Endothelial cell of umbilical vein (primary cell): ENCODE data around the gene RNASET2. TPM values are rescaled to one million over a fixed set of nuclear protein-coding genes. Genes with fewer than 3 reads are reported as not detected.

Experiments
- BruUV-seq: library from RNA; stranded (reverse); fragments of 400-500 nt; replicated peaks from 2 replicates; lab custom pipeline; 2021; lab: Mats Ljungman, UMichigan
- CTCF ChIA-PET: fragments of 300-600, 350-600 bp; sonication (Branson Sonifier 250); formaldehyde crosslinking; loops from one replicate; lab custom pipeline; 2021; ENCODE audit warnings: antibody characterized with exemption, inconsistent platforms; lab: Charles Lee
- POLR2A ChIA-PET: fragments of 300-600, 350-600 bp; sonication (Branson Sonifier 250); formaldehyde crosslinking; loops from one replicate; lab custom pipeline; 2021; ENCODE audit warnings: antibody characterized with exemption, inconsistent platforms; lab: Charles Lee
- DNase-seq: peaks from one replicate; pipeline ENCODE4 v3.0.0-alpha.2; 2011; ENCODE audit warnings: low read depth, low spot score
- FAIRE-seq: peaks from 2 replicates; lab custom pipeline; 2011; peaks lifted over from hg19 to GRCh38; lab: Jason Lieb, UNC
- H2AFZ ChIP-seq: 2 replicates; pipeline ENCODE4 v1.6.0; 2012; ENCODE audit warnings: low read depth, low read length, control low read depth, inconsistent platforms
- H3K27ac ChIP-seq: 2 replicates; pipeline ENCODE4 v1.5.1; 2011; ENCODE audit warnings: low read depth, mild to moderate bottlenecking, control low read depth, low read length, moderate library complexity; ENCODE audit not compliant: insufficient read depth
- H3K27me3 ChIP-seq, 2 experiments: 2 replicates each; pipeline versions ENCODE4 v1.6.0 to v1.6.1; 2011; ENCODE audit warnings: low read length in 2 of 2, mixed read lengths in 1 of 2; ENCODE audit not compliant: control insufficient read depth in 2 of 2, insufficient read depth in 2 of 2
- H3K36me3 ChIP-seq, 2 experiments: 2 replicates in 1 of 2; 3 replicates in 1 of 2; pipeline ENCODE4 v1.5.1; 2011; ENCODE audit warnings: low read length in 2 of 2, mild to moderate bottlenecking in 1 of 2, moderate library complexity in 1 of 2; ENCODE audit not compliant: control insufficient read depth in 2 of 2, insufficient read depth in 2 of 2; ENCODE audit errors: extremely low read depth in 1 of 2
- H3K4me1 ChIP-seq: 3 replicates; pipeline ENCODE4 v1.5.1; 2011; ENCODE audit warnings: mild to moderate bottlenecking, low read length; ENCODE audit not compliant: control insufficient read depth, insufficient read depth; ENCODE audit errors: extremely low read depth
- H3K4me2 ChIP-seq: 2 replicates; pipeline ENCODE4 v1.6.1; 2011; ENCODE audit warnings: low read length, control low read depth, mixed read lengths; ENCODE audit not compliant: insufficient read depth
- H3K4me3 ChIP-seq, 3 experiments: fragments of 200-600 bp in 1 of 3; sonication (generic), shearing (Covaris generic) in 1 of 3; replicated peaks in 1 of 3; 2 replicates each; pipeline ENCODE4 v1.5.1; 2011 to 2016; ENCODE audit warnings: control low read depth in 3 of 3, low read length in 3 of 3, mild to moderate bottlenecking in 2 of 3, inconsistent platforms in 1 of 3, low read depth in 1 of 3, moderate library complexity in 1 of 3; ENCODE audit not compliant: insufficient read depth in 1 of 3
- H3K79me2 ChIP-seq: 2 replicates; pipeline ENCODE4 v1.6.0; 2012; ENCODE audit warnings: low read length, inconsistent platforms; ENCODE audit not compliant: control insufficient read depth, insufficient read depth
- H3K9ac ChIP-seq: replicated peaks from 2 replicates; pipeline ENCODE3; 2011; ENCODE audit warnings: low read length, control low read depth; ENCODE audit not compliant: insufficient read depth; ENCODE audit errors: extremely low read depth
- H3K9me1 ChIP-seq: replicated peaks from 3 replicates; pipeline ENCODE4 v1.6.0; 2011; ENCODE audit warnings: mild to moderate bottlenecking, low read length; ENCODE audit not compliant: control insufficient read depth, insufficient read depth; ENCODE audit errors: extremely low read depth
- H3K9me3 ChIP-seq: replicated peaks from 2 replicates; pipeline ENCODE4 v1.5.1; 2012; ENCODE audit warnings: low read length, inconsistent platforms; ENCODE audit not compliant: control insufficient read depth, insufficient read depth
- H4K20me1 ChIP-seq: replicated peaks from 2 replicates; pipeline ENCODE3; 2011; ENCODE audit warnings: mild to moderate bottlenecking, low read length; ENCODE audit not compliant: control insufficient read depth, insufficient read depth; ENCODE audit errors: extremely low read depth
- EZH2 ChIP-seq: IDR thresholded peaks from 2 replicates; pipeline ENCODE4 v1.6.1; 2012; ENCODE audit warnings: borderline replicate concordance, low read depth, mild to moderate bottlenecking, moderate library complexity, low read length, inconsistent platforms; ENCODE audit not compliant: severe bottlenecking
- FOS ChIP-seq: IDR thresholded peaks from 2 replicates; pipeline ENCODE4 v1.6.1; 2011; ENCODE audit warnings: mild to moderate bottlenecking, low read length, moderate library complexity, borderline replicate concordance; ENCODE audit not compliant: insufficient read depth
- GATA2 ChIP-seq: IDR thresholded peaks from 2 replicates; pipeline ENCODE4 v1.7.0; 2011; ENCODE audit warnings: low read depth, mild to moderate bottlenecking, moderate library complexity, mixed read lengths, low read length; ENCODE audit not compliant: insufficient read length, insufficient read depth
- JUN ChIP-seq: IDR thresholded peaks from 2 replicates; pipeline ENCODE4 v1.6.1; 2011; ENCODE audit warnings: borderline replicate concordance, low read depth; ENCODE audit not compliant: insufficient read length, insufficient read depth
- MAX ChIP-seq: IDR thresholded peaks from 2 replicates; pipeline ENCODE4 v1.6.1; 2011; ENCODE audit not compliant: insufficient read depth, insufficient read length
- MYC ChIP-seq: IDR thresholded peaks from one replicate; pipeline ENCODE4 v1.6.1; 2011; ENCODE audit warnings: mild to moderate bottlenecking, low read depth, low read length
- POLR2A ChIP-seq: IDR thresholded peaks from 2 replicates; pipeline ENCODE4 v1.6.1; 2012; ENCODE audit warnings: low read depth, mild to moderate bottlenecking, control low read depth, low read length
- POLR2AphosphoS5 ChIP-seq: IDR thresholded peaks from 2 replicates; pipeline ENCODE4 v1.6.1; 2012; ENCODE audit warnings: low read depth, mild to moderate bottlenecking, control low read depth, low read length, moderate library complexity; ENCODE audit not compliant: insufficient read depth
- dilution Hi-C: fragments of 300-500 bp; cut with MboI; formaldehyde crosslinking; loops from one replicate; pipeline ENCODE4 v1.15.0; 2019; ENCODE audit warnings: low sequenced_read_pairs; ENCODE audit not compliant: extremely low pct_ligation_motif_present
- intact Hi-C: fragments of 100-400 bp; cut with micrococcal nuclease; formaldehyde crosslinking; loops from one replicate; pipeline ENCODE4 v1.10.0; 2022
- polyA plus RNA-seq, 4 experiments: library from polyadenylated mRNA; depleted of rRNA in 3 of 4; stranded (reverse) in 3 of 4; unstranded in 1 of 4; fragments of >200 nt; gene quantifications; 2 replicates each; pipeline versions ENCODE4 v1.2.1 to v1.2.3, GENCODE V29; 2011 to 2012; ENCODE audit warnings: missing spikeins in 1 of 4
- total RNA-seq: library from RNA; stranded (reverse); gene quantifications from 2 replicates; pipeline ENCODE4 v1.2.3, GENCODE V29; 2021
- TF ChIP-seq, protein P1 (sequence below), 2 donors: IDR thresholded peaks; 1 replicate in 1 of 2; 2 replicates in 1 of 2; pipeline ENCODE4 v1.5.1; 2011; ENCODE audit warnings: low read length in 2 of 2, mild to moderate bottlenecking in 2 of 2, moderate library complexity in 2 of 2, control low read depth in 1 of 2, inconsistent platforms in 1 of 2, low read depth in 1 of 2; ENCODE audit not compliant: insufficient read depth in 1 of 2; ENCODE audit errors: extremely low read depth in 1 of 2

Gene RNASET2
- total and polyA plus RNA-seq, 2 donors (not counting 3 experiments of a cell fraction or from before 2014, with no cell fraction given), result 10.7 to 11.4 TPM

GRCh38 chr6:166939345-166939744, 17.0 kb downstream of the RNASET2 start:
- FAIRE-seq (no peak), DNase-seq (no peak)
- Histone ChIP-seq H3K4me2 (no peak overlapping the region), H3K27me3 (no peaks in the 10 kb centered on the region), H3K4me3 (no peak overlapping the region), H3K36me3 (no peaks in the 10 kb centered on the region), H3K9me1 (no peaks in the 10 kb centered on the region), H4K20me1 (no peaks in the 10 kb centered on the region), H2AFZ (no peak overlapping the region), H3K9ac (no peak overlapping the region), H3K27ac (no peak overlapping the region), H3K4me1 (no peaks in the 10 kb centered on the region), H3K9me3 (no peaks in the 10 kb centered on the region), H3K79me2 (no peaks in the 10 kb centered on the region)
- CTCF ChIA-PET, result interaction anchor here (1.1 to 1.5 kb wide), 2 partner anchors 40 to 50 kb away, joined by 3 to 4 read pairs; no protein-coding TSS in a partner anchor
- no TSS peak for BruUV-seq
- POLR2A ChIA-PET, result no interaction called here
- intact Hi-C loops, result no loop called here
- dilution Hi-C loops, result no loop called here
- TF ChIP-seq EZH2, result no peak
- no peak for TF ChIP-seq GATA2
- TF ChIP-seq MAX, result no peak
- TF ChIP-seq JUN, result no peak
- no peak for TF ChIP-seq POLR2AphosphoS5
- no peak for TF ChIP-seq MYC
- TF ChIP-seq POLR2A, result no peak
- TF ChIP-seq FOS, result no peak
- TF ChIP-seq, protein P1, sequence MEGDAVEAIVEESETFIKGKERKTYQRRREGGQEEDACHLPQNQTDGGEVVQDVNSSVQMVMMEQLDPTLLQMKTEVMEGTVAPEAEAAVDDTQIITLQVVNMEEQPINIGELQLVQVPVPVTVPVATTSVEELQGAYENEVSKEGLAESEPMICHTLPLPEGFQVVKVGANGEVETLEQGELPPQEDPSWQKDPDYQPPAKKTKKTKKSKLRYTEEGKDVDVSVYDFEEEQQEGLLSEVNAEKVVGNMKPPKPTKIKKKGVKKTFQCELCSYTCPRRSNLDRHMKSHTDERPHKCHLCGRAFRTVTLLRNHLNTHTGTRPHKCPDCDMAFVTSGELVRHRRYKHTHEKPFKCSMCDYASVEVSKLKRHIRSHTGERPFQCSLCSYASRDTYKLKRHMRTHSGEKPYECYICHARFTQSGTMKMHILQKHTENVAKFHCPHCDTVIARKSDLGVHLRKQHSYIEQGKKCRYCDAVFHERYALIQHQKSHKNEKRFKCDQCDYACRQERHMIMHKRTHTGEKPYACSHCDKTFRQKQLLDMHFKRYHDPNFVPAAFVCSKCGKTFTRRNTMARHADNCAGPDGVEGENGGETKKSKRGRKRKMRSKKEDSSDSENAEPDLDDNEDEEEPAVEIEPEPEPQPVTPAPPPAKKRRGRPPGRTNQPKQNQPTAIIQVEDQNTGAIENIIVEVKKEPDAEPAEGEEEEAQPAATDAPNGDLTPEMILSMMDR (IDR thresholded peaks at IDR 0.05; ENCODE audit: extremely low read depth in 1 of 2, insufficient read depth in 1 of 2, low read depth in 1 of 2, low read length in 2 of 2), result no peak
